ENCODE measurements around the gene LRBA.
"Not testable (repeated sequence)": the region's sequence is repeated elsewhere in the genome, so short reads cannot be mapped to it uniquely, and the experiment has no call there.

The LRBA gene

DNA sequence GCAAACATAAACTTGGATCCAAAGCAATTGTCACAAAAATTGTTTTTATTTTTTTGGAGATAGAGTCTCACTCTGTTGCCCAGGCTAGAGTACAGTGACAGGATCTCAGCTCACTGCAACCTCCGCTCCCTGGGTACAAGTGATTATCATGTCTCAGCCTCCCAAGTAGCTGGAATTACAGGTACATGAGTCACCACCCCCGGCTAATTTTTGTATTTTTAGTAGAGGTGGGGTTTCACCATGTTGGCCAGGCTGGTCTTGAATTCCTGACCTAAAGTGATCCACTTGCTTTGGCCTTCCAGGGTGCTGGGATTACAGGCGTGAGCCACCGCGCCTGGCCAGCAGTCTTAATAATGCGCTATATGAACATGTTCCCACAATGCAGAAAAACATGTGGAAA is 272.2 kb downstream of the LRBA start:
- not testable (repeated sequence) for DNase-seq (ENCODE audit: low read depth in 2 of 2)

- DNase-seq (ENCODE audit: low read depth in 2 of 2): no peak
Measured at GRCh38 chr4:150739591-150739990, 275.5 kb downstream of the LRBA start.

- no peak for DNase-seq (ENCODE audit: low read depth in 2 of 2)
Measured at GRCh38 chr4:150725957-150726523, 289.0 kb downstream of the LRBA start.

- DNase-seq (ENCODE audit: low read depth in 2 of 2): no peak
Measured at GRCh38 chr4:150723727-150724411, 291.2 kb downstream of the LRBA start.

DNA sequence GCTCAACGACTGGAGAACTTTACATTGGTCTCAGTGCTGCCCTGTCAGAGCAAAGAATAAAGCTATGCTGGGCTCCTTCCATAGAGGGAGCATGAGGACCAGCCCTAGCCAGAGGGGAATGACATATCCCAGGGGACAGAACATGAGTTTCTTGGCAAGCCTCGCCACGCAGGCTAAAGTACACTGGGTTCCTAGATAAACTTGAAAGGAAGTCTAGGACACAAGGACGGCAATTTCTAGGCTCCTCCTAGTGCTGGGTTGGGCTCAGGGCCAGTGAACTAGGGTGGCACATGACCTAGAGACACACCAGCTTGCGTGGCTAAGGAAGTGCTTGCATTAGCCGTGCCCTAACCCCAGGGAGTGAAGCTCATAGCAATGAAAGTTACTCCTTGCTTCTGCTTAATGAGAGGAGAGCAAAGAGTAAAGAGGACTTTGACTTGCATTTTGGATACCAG is 292.1 kb downstream of the LRBA start:
- DNase-seq (ENCODE audit: low read depth in 2 of 2): no peak

DNA sequence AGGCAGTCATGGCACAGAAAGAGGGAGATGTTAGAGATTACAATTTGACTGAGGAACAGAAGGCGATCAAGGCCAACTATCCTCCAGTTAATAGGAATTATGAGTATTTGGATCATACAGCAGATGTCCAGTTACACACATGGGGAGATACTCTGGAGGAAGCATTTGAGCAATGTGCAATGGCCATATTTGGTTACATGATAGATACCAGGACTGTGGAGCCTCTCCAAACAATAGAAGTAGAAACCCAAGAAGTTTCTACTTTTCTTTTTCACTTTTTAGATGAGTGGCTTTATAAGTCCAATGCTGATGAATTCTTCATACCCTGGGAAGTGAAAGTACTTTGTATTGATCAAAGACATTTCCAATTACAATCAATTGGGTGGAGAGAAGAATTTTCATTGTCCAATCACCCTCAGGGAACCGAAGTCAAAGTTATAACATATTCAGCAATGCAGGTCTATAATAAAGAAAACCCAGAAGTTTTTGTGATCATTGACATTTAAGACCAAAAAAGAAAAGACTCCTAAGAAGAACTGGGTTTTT is 294.0 kb downstream of the LRBA start:
- DNase-seq (ENCODE audit: low read depth in 2 of 2): no peak

DNA sequence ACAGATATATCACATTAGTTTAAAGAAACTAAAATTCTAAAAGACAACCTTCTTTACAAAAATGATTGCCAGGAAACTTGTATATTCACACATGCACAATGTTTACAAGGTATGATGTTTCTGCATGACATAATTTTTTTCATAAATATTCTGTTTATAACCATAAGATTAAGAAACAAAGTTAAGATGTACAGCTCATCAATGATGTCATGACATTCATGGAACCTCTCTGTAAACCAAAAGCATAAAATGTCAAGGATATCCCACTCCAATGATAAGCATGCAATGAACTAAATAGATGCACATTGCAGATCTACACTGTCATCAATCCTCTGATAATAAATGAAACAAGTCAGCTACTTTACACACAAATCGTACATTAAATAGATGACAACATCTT is 297.1 kb downstream of the LRBA start:
- DNase-seq (ENCODE audit: low read depth in 2 of 2): no peak

- DNase-seq (ENCODE audit: low read depth in 2 of 2): no peak
Measured at GRCh38 chr4:150714462-150715438, 300.3 kb downstream of the LRBA start.

DNA sequence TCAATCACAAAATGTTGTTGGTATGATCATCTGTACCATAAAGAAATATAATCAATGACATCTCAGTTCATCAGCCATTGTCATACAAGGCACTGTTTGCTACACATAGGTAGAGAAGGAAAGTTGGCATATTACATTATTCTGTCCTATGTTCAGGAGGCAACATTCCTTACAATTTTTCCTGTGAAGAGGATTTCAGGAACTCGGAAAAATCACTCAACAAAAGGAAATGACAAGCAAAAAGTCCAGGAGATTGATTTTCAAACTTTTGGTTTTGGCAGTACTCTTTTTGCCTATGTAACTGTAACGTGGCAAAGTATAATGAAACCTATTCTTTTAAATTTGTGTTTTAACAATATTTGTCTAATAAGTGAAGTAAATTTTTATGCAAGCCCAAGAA is 301.8 kb downstream of the LRBA start:
- no peak for DNase-seq (ENCODE audit: low read depth in 2 of 2)

- DNase-seq (ENCODE audit: low read depth in 2 of 2): no peak
Measured at GRCh38 chr4:150710770-150711375, 304.2 kb downstream of the LRBA start.

- no peak for DNase-seq (ENCODE audit: low read depth in 2 of 2)
Measured at GRCh38 chr4:150708004-150708403, 307.1 kb downstream of the LRBA start.

DNA sequence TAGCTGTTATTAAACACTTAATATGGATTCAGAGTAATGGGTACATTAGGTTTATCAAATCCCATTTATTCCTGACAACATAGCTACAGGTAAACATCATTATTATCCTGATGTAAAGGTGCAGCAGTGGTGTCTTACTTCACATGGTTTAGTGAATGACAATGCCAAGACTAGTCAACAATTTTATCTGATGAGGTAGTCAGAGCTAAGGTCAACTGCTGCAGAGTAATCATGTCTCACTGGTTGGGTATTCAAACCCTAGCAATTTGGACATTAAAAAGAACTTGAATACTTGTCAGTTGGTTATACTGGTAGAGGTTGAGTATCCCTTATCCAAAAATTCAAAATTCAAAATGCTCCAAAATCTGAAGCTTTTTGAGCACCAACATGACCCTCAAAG is 315.5 kb downstream of the LRBA start:
- no peak for DNase-seq (ENCODE audit: low read depth in 2 of 2)

DNA sequence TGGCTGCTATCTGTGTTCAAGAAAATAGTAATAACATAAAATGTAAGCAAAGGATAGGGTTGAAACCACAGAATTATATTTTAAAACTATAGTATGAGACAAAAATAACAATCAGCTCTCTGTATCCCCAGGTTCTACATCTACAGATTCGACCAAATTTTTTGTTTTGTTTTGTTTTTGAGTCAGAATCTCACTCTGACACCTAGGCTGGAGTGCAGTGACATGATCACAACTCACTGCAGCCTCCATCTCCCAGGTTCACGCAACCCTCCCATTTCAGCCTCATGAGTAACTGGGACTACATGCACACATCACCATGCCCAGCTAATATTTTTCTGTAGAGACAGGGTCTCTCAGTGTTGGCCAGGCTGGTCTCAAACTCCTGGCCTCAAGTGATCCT is 319.9 kb downstream of the LRBA start:
- no peak for DNase-seq (ENCODE audit: low read depth in 2 of 2)

DNA sequence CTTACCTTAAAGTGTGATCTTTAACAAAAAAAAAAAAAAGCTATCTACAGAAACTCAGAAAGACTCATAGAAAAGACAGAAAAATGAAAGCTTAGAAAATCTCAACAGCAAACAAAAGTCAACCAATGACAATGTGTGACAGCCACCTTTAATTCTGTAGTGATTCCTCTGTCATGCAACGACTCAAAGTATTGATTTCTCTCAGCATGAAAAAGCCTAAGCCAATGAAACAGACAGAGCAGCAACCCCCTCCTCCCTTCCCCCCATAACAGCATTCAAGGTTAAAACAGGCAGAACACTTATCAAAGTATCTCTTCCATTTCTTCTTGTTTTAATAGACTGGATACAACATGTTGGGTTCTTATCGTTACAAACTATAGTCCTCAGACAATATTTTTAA is 320.6 kb downstream of the LRBA start:
- no peak for DNase-seq (ENCODE audit: low read depth in 2 of 2)

- DNase-seq (ENCODE audit: low read depth in 2 of 2): no peak
Measured at GRCh38 chr4:150683775-150684350, 331.2 kb downstream of the LRBA start.

- no peak for DNase-seq (ENCODE audit: low read depth in 2 of 2)
Measured at GRCh38 chr4:150682126-150682525, 333.0 kb downstream of the LRBA start.

GRCh38 chr4:150681063-150681462 is 334.0 kb downstream of the LRBA start:
- no peak for DNase-seq (ENCODE audit: low read depth in 2 of 2)

GRCh38 chr4:150680651-150681050 is 334.4 kb downstream of the LRBA start:
- no peak for DNase-seq (ENCODE audit: low read depth in 2 of 2)

GRCh38 chr4:150679765-150680343 is 335.2 kb downstream of the LRBA start:
- no peak for DNase-seq (ENCODE audit: low read depth in 2 of 2)

GRCh38 chr4:150679018-150679764 is 335.9 kb downstream of the LRBA start:
- DNase-seq (ENCODE audit: low read depth in 2 of 2): no peak

Measured in stimulated activated CD4-positive, alpha-beta T cell treated with anti-CD3 and anti-CD28 coated beads, Interleukin-1b, Interleukin-23, amount 100 ng/mL, for 1 hour (primary cell).